ENCODE results near the gene ADPRH. TPM values are rescaled to one million over a fixed set of nuclear protein-coding genes. Genes with fewer than 3 reads are reported as not detected.

The ADPRH gene
- total RNA-seq, 1 donor = 4.5 TPM

- H3K27me3 ChIP-seq (ENCODE audit: insufficient read depth, low read length) = no peaks in the 10 kb centered on the region
- no peaks in the 10 kb centered on the region for H3K9me3 ChIP-seq (ENCODE audit: low read depth, low read length)
- peaks cover 14% of the 10 kb centered on the region for H3K4me1 ChIP-seq (ENCODE audit: insufficient read depth, low read length)
- no peak overlapping the region for H3K4me3 ChIP-seq (ENCODE audit: low read length)
These were observed 19.3 kb downstream of the ADPRH start for GRCh38 chr3:119598410-119599098.

GRCh38 chr3:119599558-119600174, 20.4 kb downstream of the ADPRH start:
- no peak overlapping the region for H3K4me3 ChIP-seq (ENCODE audit: low read length)
- H3K9me3 ChIP-seq (ENCODE audit: low read depth, low read length) = no peaks in the 10 kb centered on the region
- H3K27me3 ChIP-seq (ENCODE audit: insufficient read depth, low read length) = no peaks in the 10 kb centered on the region
- H3K4me1 ChIP-seq (ENCODE audit: insufficient read depth, low read length) = peaks cover 14% of the 10 kb centered on the region

- H3K27me3 ChIP-seq (ENCODE audit: insufficient read depth, low read length) = no peaks in the 10 kb centered on the region
- no peak overlapping the region for H3K4me3 ChIP-seq (ENCODE audit: low read length)
- H3K9me3 ChIP-seq (ENCODE audit: low read depth, low read length) = no peaks in the 10 kb centered on the region
- H3K4me1 ChIP-seq (ENCODE audit: insufficient read depth, low read length) = peaks cover 12% of the 10 kb centered on the region
These were observed 21.4 kb downstream of the ADPRH start for GRCh38 chr3:119600732-119601131.

- Histone ChIP-seq H3K4me1 (ENCODE audit: insufficient read depth, low read length) (peaks cover 7% of the 10 kb centered on the region), H3K27me3 (ENCODE audit: insufficient read depth, low read length) (no peaks in the 10 kb centered on the region), H3K9me3 (ENCODE audit: low read depth, low read length) (no peaks in the 10 kb centered on the region), H3K4me3 (ENCODE audit: low read length) (no peak overlapping the region)
These were observed 21.9 kb downstream of the ADPRH start for GRCh38 chr3:119601154-119601553.

GRCh38 chr3:119602676-119603075, 23.4 kb downstream of the ADPRH start:
- H3K4me1 ChIP-seq (ENCODE audit: insufficient read depth, low read length) = no peaks in the 10 kb centered on the region
- H3K4me3 ChIP-seq (ENCODE audit: low read length) = no peak overlapping the region
- H3K27me3 ChIP-seq (ENCODE audit: insufficient read depth, low read length) = no peaks in the 10 kb centered on the region
- H3K9me3 ChIP-seq (ENCODE audit: low read depth, low read length) = no peaks in the 10 kb centered on the region

- Histone ChIP-seq H3K4me1 (ENCODE audit: insufficient read depth, low read length) (no peaks in the 10 kb centered on the region), H3K27me3 (ENCODE audit: insufficient read depth, low read length) (no peaks in the 10 kb centered on the region), H3K4me3 (ENCODE audit: low read length) (no peak overlapping the region), H3K9me3 (ENCODE audit: low read depth, low read length) (no peaks in the 10 kb centered on the region)
These were observed 25.6 kb downstream of the ADPRH start for GRCh38 chr3:119604878-119605277.

- H3K4me1 ChIP-seq (ENCODE audit: insufficient read depth, low read length) = no peaks in the 10 kb centered on the region
- no peak overlapping the region for H3K4me3 ChIP-seq (ENCODE audit: low read length)
- H3K27me3 ChIP-seq (ENCODE audit: insufficient read depth, low read length) = no peaks in the 10 kb centered on the region
- H3K9me3 ChIP-seq (ENCODE audit: low read depth, low read length) = no peaks in the 10 kb centered on the region
These were observed 29.2 kb downstream of the ADPRH start for GRCh38 chr3:119608405-119609000.

GRCh38 chr3:119609301-119609700, 30.0 kb downstream of the ADPRH start:
- H3K4me1 ChIP-seq (ENCODE audit: insufficient read depth, low read length) = no peaks in the 10 kb centered on the region
- H3K9me3 ChIP-seq (ENCODE audit: low read depth, low read length) = no peaks in the 10 kb centered on the region
- H3K27me3 ChIP-seq (ENCODE audit: insufficient read depth, low read length) = no peaks in the 10 kb centered on the region

GRCh38 chr3:119611664-119612063, 32.4 kb downstream of the ADPRH start:
- Histone ChIP-seq H3K9me3 (ENCODE audit: low read depth, low read length) (no peaks in the 10 kb centered on the region), H3K27me3 (ENCODE audit: insufficient read depth, low read length) (no peaks in the 10 kb centered on the region), H3K4me3 (ENCODE audit: low read length) (no peak overlapping the region), H3K4me1 (ENCODE audit: insufficient read depth, low read length) (no peaks in the 10 kb centered on the region)

More at GRCh38 chr3:119609301-119609700, 30.0 kb downstream of the ADPRH start:
- no peak overlapping the region for H3K4me3 ChIP-seq (ENCODE audit: low read length)

GRCh38 chr3:119613201-119613600, 33.9 kb downstream of the ADPRH start:
- Histone ChIP-seq H3K4me3 (ENCODE audit: low read length) (no peak overlapping the region), H3K27me3 (ENCODE audit: insufficient read depth, low read length) (no peaks in the 10 kb centered on the region), H3K4me1 (ENCODE audit: insufficient read depth, low read length) (no peaks in the 10 kb centered on the region), H3K9me3 (ENCODE audit: low read depth, low read length) (no peaks in the 10 kb centered on the region)

GRCh38 chr3:119613872-119614271, 34.6 kb downstream of the ADPRH start:
- Histone ChIP-seq H3K27me3 (ENCODE audit: insufficient read depth, low read length) (no peaks in the 10 kb centered on the region), H3K9me3 (ENCODE audit: low read depth, low read length) (no peaks in the 10 kb centered on the region), H3K4me3 (ENCODE audit: low read length) (no peak overlapping the region), H3K4me1 (ENCODE audit: insufficient read depth, low read length) (no peaks in the 10 kb centered on the region)

GRCh38 chr3:119616056-119616455, 36.8 kb downstream of the ADPRH start:
- no peaks in the 10 kb centered on the region for H3K4me1 ChIP-seq (ENCODE audit: insufficient read depth, low read length)
- no peak overlapping the region for H3K4me3 ChIP-seq (ENCODE audit: low read length)
- no peaks in the 10 kb centered on the region for H3K27me3 ChIP-seq (ENCODE audit: insufficient read depth, low read length)
- H3K9me3 ChIP-seq (ENCODE audit: low read depth, low read length) = no peaks in the 10 kb centered on the region

GRCh38 chr3:119619094-119619493, 39.8 kb downstream of the ADPRH start:
- Histone ChIP-seq H3K4me3 (ENCODE audit: low read length) (no peak overlapping the region), H3K9me3 (ENCODE audit: low read depth, low read length) (no peaks in the 10 kb centered on the region), H3K4me1 (ENCODE audit: insufficient read depth, low read length) (no peaks in the 10 kb centered on the region), H3K27me3 (ENCODE audit: insufficient read depth, low read length) (no peaks in the 10 kb centered on the region)

GRCh38 chr3:119620899-119621298, 41.6 kb downstream of the ADPRH start:
- Histone ChIP-seq H3K4me1 (ENCODE audit: insufficient read depth, low read length) (no peaks in the 10 kb centered on the region), H3K4me3 (ENCODE audit: low read length) (no peak overlapping the region), H3K9me3 (ENCODE audit: low read depth, low read length) (no peaks in the 10 kb centered on the region), H3K27me3 (ENCODE audit: insufficient read depth, low read length) (no peaks in the 10 kb centered on the region)

GRCh38 chr3:119624002-119624720, 44.9 kb downstream of the ADPRH start:
- Histone ChIP-seq H3K9me3 (ENCODE audit: low read depth, low read length) (no peaks in the 10 kb centered on the region), H3K4me1 (ENCODE audit: insufficient read depth, low read length) (peaks cover 31% of the 10 kb centered on the region), H3K27me3 (ENCODE audit: insufficient read depth, low read length) (no peaks in the 10 kb centered on the region), H3K4me3 (ENCODE audit: low read length) (no peak overlapping the region)
